H9 (cell line): ENCODE results near the gene APBB2. TPM values are rescaled to one million over a fixed set of nuclear protein-coding genes. Genes with fewer than 3 reads are reported as not detected.

Experiments
- DNase-seq: peaks from one replicate; pipeline ENCODE4 v3.0.0-alpha.2; 2017
- H2AFZ ChIP-seq: one replicate; pipeline ENCODE4 v1.6.1; 2013; ENCODE audit warnings: mild to moderate bottlenecking, low read length, control low read depth, moderate library complexity
- H2AK5ac ChIP-seq: 2 replicates; pipeline ENCODE4 v1.6.1; 2013; ENCODE audit warnings: low read length, control low read depth, mixed read lengths; ENCODE audit not compliant: insufficient read length
- H2BK120ac ChIP-seq: one replicate; pipeline ENCODE4 v1.6.1; 2013; ENCODE audit warnings: low read depth, mild to moderate bottlenecking, low read length, control low read depth, inconsistent platforms; ENCODE audit not compliant: poor library complexity, severe bottlenecking
- H2BK12ac ChIP-seq: 2 replicates; pipeline ENCODE4 v1.6.1; 2013; ENCODE audit warnings: low read length, control low read depth, mixed read lengths, low read depth; ENCODE audit not compliant: insufficient read length
- H2BK15ac ChIP-seq: 2 replicates; pipeline ENCODE4 v1.6.1; 2013; ENCODE audit warnings: low read depth, low read length, control low read depth
- H2BK20ac ChIP-seq: one replicate; pipeline ENCODE4 v1.6.1; 2013; ENCODE audit warnings: low read depth, mild to moderate bottlenecking, low read length, control low read depth, inconsistent platforms; ENCODE audit not compliant: poor library complexity, severe bottlenecking
- H2BK5ac ChIP-seq: 2 replicates; pipeline ENCODE4 v1.6.1; 2013; ENCODE audit warnings: low read length, control low read depth, mixed read lengths; ENCODE audit not compliant: insufficient read length
- H3K14ac ChIP-seq: 2 replicates; pipeline ENCODE4 v1.6.1; 2013; ENCODE audit warnings: low read length, control low read depth; ENCODE audit not compliant: insufficient read depth
- H3K18ac ChIP-seq: 2 replicates; pipeline ENCODE4 v1.6.1; 2013; ENCODE audit warnings: low read depth, mild to moderate bottlenecking, mixed read lengths, low read length, control low read depth; ENCODE audit not compliant: insufficient read length
- H3K23ac ChIP-seq: 2 replicates; pipeline ENCODE4 v1.6.1; 2013; ENCODE audit warnings: low read length, control low read depth, mixed read lengths, low read depth; ENCODE audit not compliant: insufficient read length
- H3K23me2 ChIP-seq: 2 replicates; pipeline ENCODE4 v1.6.1; 2013; ENCODE audit warnings: low read depth, mild to moderate bottlenecking, mixed read lengths, low read length, control low read depth; ENCODE audit not compliant: insufficient read length, poor library complexity, severe bottlenecking
- H3K27ac ChIP-seq: 2 replicates; pipeline ENCODE4 v1.5.1; 2013; ENCODE audit warnings: low read length, control low read depth, mixed read lengths, low read depth; ENCODE audit not compliant: insufficient read length
- H3K27me3 ChIP-seq: 2 replicates; pipeline ENCODE4 v1.6.1; 2013; ENCODE audit warnings: low read length, control low read depth, inconsistent platforms; ENCODE audit not compliant: insufficient read depth
- H3K4ac ChIP-seq: 2 replicates; pipeline ENCODE4 v1.6.1; 2013; ENCODE audit warnings: low read depth, mild to moderate bottlenecking, control low read depth, inconsistent platforms, low read length, moderate library complexity
- H3K4me1 ChIP-seq: 2 replicates; pipeline ENCODE4 v1.6.1; 2013; ENCODE audit warnings: low read length, control low read depth, inconsistent platforms; ENCODE audit not compliant: insufficient read depth
- H3K4me2 ChIP-seq: 2 replicates; pipeline ENCODE4 v1.6.1; 2013; ENCODE audit warnings: low read length, control low read depth, mixed read lengths; ENCODE audit not compliant: insufficient read length, insufficient read depth
- H3K56ac ChIP-seq: 2 replicates; pipeline ENCODE4 v1.6.1; 2013; ENCODE audit warnings: low read depth, mild to moderate bottlenecking, mixed read lengths, low read length, control low read depth; ENCODE audit not compliant: insufficient read length
- H3K79me1 ChIP-seq: 2 replicates; pipeline ENCODE4 v1.6.1; 2013; ENCODE audit warnings: low read depth, mild to moderate bottlenecking, moderate library complexity, low read length, control low read depth, inconsistent platforms; ENCODE audit not compliant: insufficient read depth, poor library complexity, severe bottlenecking
- H3K79me2 ChIP-seq: 2 replicates; pipeline ENCODE4 v1.6.1; 2013; ENCODE audit warnings: low read length, control low read depth, inconsistent platforms; ENCODE audit not compliant: insufficient read depth
- H3K9ac ChIP-seq: 2 replicates; pipeline ENCODE4 v1.6.1; 2013; ENCODE audit warnings: low read length, control low read depth, mixed read lengths; ENCODE audit not compliant: insufficient read length; ENCODE audit errors: extremely low read depth
- H3K9me3 ChIP-seq: one replicate; pipeline ENCODE4 v1.6.1; 2013; ENCODE audit warnings: low read depth, low read length, inconsistent platforms; ENCODE audit not compliant: control insufficient read depth
- H3T11ph ChIP-seq: one replicate; pipeline ENCODE4 v1.6.1; 2013; ENCODE audit warnings: mild to moderate bottlenecking, low read length, control low read depth, inconsistent platforms
- H4K20me1 ChIP-seq: one replicate; pipeline ENCODE4 v1.6.1; 2013; ENCODE audit not compliant: control insufficient read depth, insufficient read length, insufficient read depth
- H4K5ac ChIP-seq: 2 replicates; pipeline ENCODE4 v1.6.1; 2013; ENCODE audit warnings: low read depth, mild to moderate bottlenecking, mixed read lengths, low read length, control low read depth; ENCODE audit not compliant: insufficient read length
- H4K8ac ChIP-seq: replicated peaks from 2 replicates; pipeline ENCODE4 v1.6.1; 2013; ENCODE audit warnings: low read length, control low read depth, mixed read lengths, low read depth; ENCODE audit not compliant: insufficient read length
- H4K91ac ChIP-seq: 2 replicates; pipeline ENCODE4 v1.6.1; 2013; ENCODE audit warnings: low read depth, mild to moderate bottlenecking, moderate library complexity, mixed read lengths, low read length, control low read depth; ENCODE audit not compliant: insufficient read length
- H3K27ac Mint-ChIP-seq, 3 experiments: 2 replicates in 2 of 3; 3 replicates in 1 of 3; pipeline ENCODE4 v1.8.0; 2020 to 2021; ENCODE audit warnings: mixed read lengths in 3 of 3, mild to moderate bottlenecking in 1 of 3, moderate library complexity in 1 of 3
- H3K27me3 Mint-ChIP-seq: 2 replicates; pipeline ENCODE4 v1.8.0; 2021; ENCODE audit warnings: low read depth, mild to moderate bottlenecking, moderate library complexity, mixed read lengths
- H3K36me3 Mint-ChIP-seq, 3 experiments: 2 replicates in 2 of 3; 3 replicates in 1 of 3; pipeline ENCODE4 v1.8.0; 2020 to 2021; ENCODE audit warnings: low read depth in 3 of 3, mixed read lengths in 3 of 3; ENCODE audit not compliant: insufficient read depth in 1 of 3
- H3K4me1 Mint-ChIP-seq, 2 experiments: 2 replicates each; pipeline ENCODE4 v1.8.0; 2020; ENCODE audit warnings: mixed read lengths in 2 of 2
- H3K4me3 Mint-ChIP-seq, 2 experiments: 2 replicates in 1 of 2; 3 replicates in 1 of 2; pipeline ENCODE4 v1.8.0; 2020 to 2021; ENCODE audit warnings: mild to moderate bottlenecking in 2 of 2, mixed read lengths in 2 of 2, moderate library complexity in 1 of 2
- H3K9me3 Mint-ChIP-seq, 2 experiments: 2 replicates in 1 of 2; 3 replicates in 1 of 2; pipeline ENCODE4 v1.8.0; 2020; ENCODE audit warnings: mild to moderate bottlenecking in 2 of 2, mixed read lengths in 2 of 2, moderate library complexity in 1 of 2
- WGBS: extraction: QIAGEN DNeasy Blood & Tissue Kit; methylation state at CpG from one replicate; pipeline ENCODE4 v1.1.7; 2013; ENCODE audit warnings: missing lambda C conversion rate, low lambda C conversion rate, mixed read lengths; ENCODE audit not compliant: insufficient read length; ENCODE audit errors: extremely low coverage; 5-methylcytosine and 5-hydroxymethylcytosine counted together
- total RNA-seq: library from RNA; stranded (reverse); gene quantifications from 2 replicates; pipeline ENCODE4 v1.2.1, GENCODE V29; 2021
- TF ChIP-seq, protein P1 (sequence below): fragments of 200-600 bp; sonication (generic); conservative IDR thresholded peaks from 3 replicates; pipeline ENCODE4 v1.8.0; 2021; ENCODE audit warnings: antibody characterized with exemption, mild to moderate bottlenecking

APBB2 gene
- total RNA-seq, 1 experiment from 2014 or later: 39.6 TPM

DNA sequence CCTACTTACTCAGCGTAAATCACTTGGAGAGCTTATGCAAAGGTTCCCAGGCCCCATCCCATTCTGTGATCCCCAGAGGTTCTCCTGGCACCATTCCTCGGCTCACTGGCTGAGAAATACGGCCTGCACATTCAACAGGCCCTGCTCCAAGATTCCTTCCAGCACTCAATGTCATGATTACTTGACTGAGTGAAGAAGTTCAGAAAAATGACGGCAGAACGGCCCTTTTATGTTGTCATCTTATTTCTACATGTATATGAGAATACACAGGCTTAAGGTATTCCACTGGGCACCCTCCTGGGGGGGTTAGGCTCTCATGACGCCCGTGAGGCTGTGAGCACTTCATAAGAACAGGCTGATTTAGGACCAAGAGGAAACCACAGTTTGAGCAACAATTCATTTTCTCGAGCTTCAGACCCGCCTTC lies 274.0 kb downstream of the APBB2 start:
- Histone ChIP-seq H2BK5ac (no peak overlapping the region), H3K18ac (no peak overlapping the region), H3K23me2 (no peaks in the 10 kb centered on the region), H3K79me2 (no peaks in the 10 kb centered on the region), H3K4me1 (no peaks in the 10 kb centered on the region), H4K20me1 (no peaks in the 10 kb centered on the region), H3K4me2 (no peak overlapping the region), H3K9ac (no peak overlapping the region), H2AFZ (no peak overlapping the region), H2BK15ac (no peak overlapping the region), H3K23ac (no peak overlapping the region), H4K8ac (no peak overlapping the region), H3T11ph (no peak overlapping the region), H2BK12ac (no peak overlapping the region), H3K27ac (no peak overlapping the region), H3K27me3 (no peaks in the 10 kb centered on the region), H4K5ac (no peak overlapping the region), H3K9me3 (no peaks in the 10 kb centered on the region), H2BK120ac (no peak overlapping the region), H2AK5ac (no peak overlapping the region), H3K56ac (no peak overlapping the region), H2BK20ac (no peak overlapping the region), H3K79me1 (no peaks in the 10 kb centered on the region), H3K14ac (no peak overlapping the region), H4K91ac (no peak overlapping the region), H3K4ac (no peak overlapping the region)
- Mint-ChIP-seq H3K9me3 (no peaks in the 10 kb centered on the region), H3K36me3 (peaks cover 2 to 6% (median 4%) of the 10 kb centered on the region in 3 experiments; a peak in 3 of 7 replicates), H3K27me3 (no peaks in the 10 kb centered on the region), H3K27ac (no peak overlapping the region), H3K4me1 (peaks cover 29 to 35% of the 10 kb centered on the region in 2 experiments), H3K4me3 (no peak overlapping the region)
- WGBS: no CpG with 5 or more reads among the region's 9 CpGs
- DNase-seq: no peak
- TF ChIP-seq, protein P1, sequence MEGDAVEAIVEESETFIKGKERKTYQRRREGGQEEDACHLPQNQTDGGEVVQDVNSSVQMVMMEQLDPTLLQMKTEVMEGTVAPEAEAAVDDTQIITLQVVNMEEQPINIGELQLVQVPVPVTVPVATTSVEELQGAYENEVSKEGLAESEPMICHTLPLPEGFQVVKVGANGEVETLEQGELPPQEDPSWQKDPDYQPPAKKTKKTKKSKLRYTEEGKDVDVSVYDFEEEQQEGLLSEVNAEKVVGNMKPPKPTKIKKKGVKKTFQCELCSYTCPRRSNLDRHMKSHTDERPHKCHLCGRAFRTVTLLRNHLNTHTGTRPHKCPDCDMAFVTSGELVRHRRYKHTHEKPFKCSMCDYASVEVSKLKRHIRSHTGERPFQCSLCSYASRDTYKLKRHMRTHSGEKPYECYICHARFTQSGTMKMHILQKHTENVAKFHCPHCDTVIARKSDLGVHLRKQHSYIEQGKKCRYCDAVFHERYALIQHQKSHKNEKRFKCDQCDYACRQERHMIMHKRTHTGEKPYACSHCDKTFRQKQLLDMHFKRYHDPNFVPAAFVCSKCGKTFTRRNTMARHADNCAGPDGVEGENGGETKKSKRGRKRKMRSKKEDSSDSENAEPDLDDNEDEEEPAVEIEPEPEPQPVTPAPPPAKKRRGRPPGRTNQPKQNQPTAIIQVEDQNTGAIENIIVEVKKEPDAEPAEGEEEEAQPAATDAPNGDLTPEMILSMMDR: no peak
